Measurements from ENCODE around the gene CCL26. TPM values are rescaled to one million over a fixed set of nuclear protein-coding genes. Genes with fewer than 3 reads are reported as not detected.

The CCL26 gene
- total and polyA plus RNA-seq, 2 of the 4 experiments (the other 2 are of a cell fraction): not detected

GRCh38 chr7:75732016-75732521 lies 39.9 kb downstream of the CCL26 start (continued):
- TF ChIP-seq ELK1 (IDR thresholded peaks at IDR 0.05; ENCODE audit: borderline replicate concordance, low read depth, low read length): no peak
- TF ChIP-seq FOS (IDR thresholded peaks at IDR 0.05; ENCODE audit: low read depth, low read length): no peak
- no peak for TF ChIP-seq MAZ (IDR thresholded peaks at IDR 0.05; ENCODE audit: borderline replicate concordance, low read depth, low read length)
- no peak for TF ChIP-seq MXI1 (IDR thresholded peaks at IDR 0.05; ENCODE audit: borderline replicate concordance, low read depth, low read length)
- no peak for TF ChIP-seq POLR2A (IDR thresholded peaks at IDR 0.05; ENCODE audit: low read depth, low read length)
- TF ChIP-seq NFE2L2 (IDR thresholded peaks at IDR 0.05; ENCODE audit: low read depth, low read length): no peak
- no peak for TF ChIP-seq BHLHE40 (IDR thresholded peaks at IDR 0.05; ENCODE audit: low read depth, low read length)
- no peak for TF ChIP-seq CEBPB (IDR thresholded peaks at IDR 0.05; ENCODE audit: low read depth, low read length)
